CD4-positive, alpha-beta T cell treated with Interleukin-12 subunit alpha and Interleukin-12 subunit beta, for 1 hour (primary cell): ENCODE results near the gene AHCTF1.

Experiments used
- DNase-seq: peaks from one replicate; pipeline ENCODE4 v3.0.0-alpha.2; 2020

The AHCTF1 gene

DNA sequence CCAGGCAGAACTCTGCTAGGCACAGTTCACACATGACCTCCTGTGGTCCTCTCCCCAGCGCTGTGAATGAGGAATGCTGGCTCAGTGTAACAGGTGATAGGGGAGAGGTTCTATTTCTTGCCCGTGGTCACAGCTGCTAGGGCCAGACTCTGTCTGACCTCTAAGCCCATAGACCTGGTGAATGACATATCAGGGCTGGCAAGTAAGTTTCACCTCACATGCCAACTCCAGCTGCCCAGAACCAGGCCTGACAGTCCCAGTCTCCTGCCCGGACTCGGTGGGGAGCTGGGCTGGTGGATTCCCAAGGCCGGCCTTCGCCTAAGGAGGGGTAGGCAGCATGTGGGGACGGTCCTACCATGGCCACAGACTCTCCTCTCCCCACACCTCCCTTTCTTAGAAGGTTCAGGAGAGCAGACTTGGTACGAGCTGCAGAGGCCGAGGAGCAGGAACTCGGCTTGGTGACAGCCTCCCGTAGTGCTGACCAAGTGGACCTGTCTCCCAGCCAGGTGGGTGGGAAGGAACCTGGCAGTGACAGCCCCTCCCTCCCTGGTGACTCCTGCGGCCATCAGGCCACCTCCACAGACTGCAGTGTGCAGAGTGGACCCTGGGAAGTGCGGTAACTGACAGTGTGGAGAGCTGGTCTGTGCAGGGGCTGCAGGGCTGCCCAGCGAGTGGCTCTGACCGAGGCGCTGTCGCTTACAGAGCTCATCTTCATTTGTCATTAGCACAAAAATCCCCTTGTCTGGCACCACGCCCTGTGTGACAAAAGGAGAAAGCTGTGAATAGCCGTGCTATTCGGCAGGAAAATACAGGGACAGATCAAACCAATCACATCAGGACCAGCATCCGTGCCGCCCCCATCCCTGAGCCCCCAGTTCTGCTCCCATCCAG, 132.9 kb downstream of the AHCTF1 start:
- no peak for DNase-seq

GRCh38 chr1:246798107-246798506, 133.6 kb downstream of the AHCTF1 start:
- DNase-seq: no peak

DNA sequence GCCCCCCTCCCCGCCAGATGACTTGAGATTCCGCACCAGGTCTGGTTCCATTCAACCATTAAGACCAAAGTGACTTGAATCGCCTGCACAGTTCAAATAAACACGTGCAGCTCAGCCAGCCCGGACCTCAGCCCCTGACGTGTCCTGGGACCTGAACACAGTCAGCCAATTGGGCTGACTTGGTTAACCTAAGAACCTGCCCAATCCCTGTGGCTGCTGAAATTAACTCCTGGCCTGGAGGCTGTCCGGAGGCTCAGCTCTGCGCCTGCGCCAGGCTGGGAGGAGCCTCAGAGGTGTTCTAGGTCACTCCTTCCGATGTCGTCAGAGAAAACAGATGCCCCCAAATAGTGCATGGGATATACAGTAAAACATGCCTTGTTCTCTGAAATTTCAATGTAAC, 134.2 kb downstream of the AHCTF1 start:
- no peak for DNase-seq

- DNase-seq: no peak
Measured at GRCh38 chr1:246797157-246797556, 134.6 kb downstream of the AHCTF1 start.

DNA sequence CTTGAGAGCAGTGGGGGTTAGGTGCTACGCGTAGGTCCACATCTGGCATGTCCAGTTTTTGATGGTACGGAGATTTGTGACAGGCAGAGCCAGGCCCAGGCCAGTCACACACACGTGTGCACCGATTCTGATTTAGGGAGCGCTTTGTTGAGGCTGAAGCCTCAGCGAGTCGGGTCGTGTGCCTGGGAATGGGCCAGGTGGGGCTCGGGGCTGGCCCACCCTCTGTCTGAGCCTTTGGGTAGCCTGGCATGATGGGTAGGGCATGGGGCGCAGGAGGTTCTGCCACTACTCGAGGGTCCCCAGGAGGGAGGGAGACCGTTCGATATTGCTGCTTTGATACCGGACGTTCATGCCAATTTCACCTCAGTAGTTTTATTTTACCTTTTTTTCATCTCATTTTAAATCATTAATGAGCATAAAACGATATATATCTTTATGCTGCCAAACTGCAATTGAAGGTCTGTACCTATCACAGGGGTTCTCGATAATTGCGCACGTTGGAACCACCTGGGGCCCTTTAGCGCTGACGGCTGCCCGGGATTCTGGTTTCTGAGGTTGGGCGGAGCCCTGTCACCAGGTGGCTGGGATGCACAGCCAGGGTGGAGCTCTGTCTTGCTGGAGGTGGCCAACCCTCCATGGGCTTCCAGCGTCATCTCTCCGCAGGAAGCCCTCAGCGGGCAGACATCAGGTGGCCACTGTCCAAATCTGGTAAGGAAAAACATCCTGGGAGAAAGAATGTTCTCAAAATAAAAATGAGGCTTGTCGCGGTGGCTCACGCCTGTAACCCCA, 135.6 kb downstream of the AHCTF1 start:
- DNase-seq: no peak

- DNase-seq: no peak
Measured at GRCh38 chr1:246794828-246795671, 136.7 kb downstream of the AHCTF1 start.

DNA sequence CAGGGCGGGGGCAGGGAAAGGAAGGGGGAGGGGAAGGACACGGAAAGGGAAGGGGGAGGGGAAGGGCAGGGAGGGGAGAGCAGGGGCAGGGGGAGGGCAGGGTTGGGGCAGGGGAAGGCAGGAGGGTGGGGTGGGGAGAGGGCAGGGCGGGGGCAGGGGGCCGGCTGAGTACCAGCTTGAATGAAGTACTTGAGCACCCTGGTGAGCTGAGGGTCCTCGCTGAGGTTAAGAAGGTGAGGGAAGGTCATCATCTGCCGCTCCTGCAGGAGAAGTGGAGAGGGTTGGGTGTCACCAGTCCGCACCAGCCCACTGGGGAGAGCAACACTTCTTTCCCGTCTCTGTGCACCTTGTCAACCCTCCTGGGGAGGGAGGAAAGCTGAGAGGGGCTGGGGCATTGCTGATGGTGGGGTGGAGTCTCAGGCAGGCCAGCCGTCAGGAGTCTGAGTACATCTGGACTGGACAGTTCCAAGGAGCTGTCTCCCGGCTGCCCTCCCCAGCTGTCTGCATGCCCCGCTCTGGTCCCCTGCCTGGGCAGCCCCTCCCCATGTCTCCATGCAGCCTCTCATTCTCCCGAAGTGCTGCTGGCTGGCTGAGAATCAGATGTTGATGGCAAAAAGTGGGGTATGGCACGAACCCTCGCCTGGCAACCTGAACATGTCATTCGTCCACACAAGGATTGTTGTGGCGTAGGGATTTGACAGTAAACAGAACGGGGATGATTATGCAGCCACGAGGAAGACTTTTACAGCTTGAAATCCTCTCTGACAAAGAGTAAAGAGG, 137.5 kb downstream of the AHCTF1 start:
- DNase-seq: no peak

GRCh38 chr1:246793356-246793896, 138.3 kb downstream of the AHCTF1 start:
- no peak for DNase-seq

- no peak for DNase-seq
Measured at GRCh38 chr1:246792603-246793002, 139.1 kb downstream of the AHCTF1 start.

DNA sequence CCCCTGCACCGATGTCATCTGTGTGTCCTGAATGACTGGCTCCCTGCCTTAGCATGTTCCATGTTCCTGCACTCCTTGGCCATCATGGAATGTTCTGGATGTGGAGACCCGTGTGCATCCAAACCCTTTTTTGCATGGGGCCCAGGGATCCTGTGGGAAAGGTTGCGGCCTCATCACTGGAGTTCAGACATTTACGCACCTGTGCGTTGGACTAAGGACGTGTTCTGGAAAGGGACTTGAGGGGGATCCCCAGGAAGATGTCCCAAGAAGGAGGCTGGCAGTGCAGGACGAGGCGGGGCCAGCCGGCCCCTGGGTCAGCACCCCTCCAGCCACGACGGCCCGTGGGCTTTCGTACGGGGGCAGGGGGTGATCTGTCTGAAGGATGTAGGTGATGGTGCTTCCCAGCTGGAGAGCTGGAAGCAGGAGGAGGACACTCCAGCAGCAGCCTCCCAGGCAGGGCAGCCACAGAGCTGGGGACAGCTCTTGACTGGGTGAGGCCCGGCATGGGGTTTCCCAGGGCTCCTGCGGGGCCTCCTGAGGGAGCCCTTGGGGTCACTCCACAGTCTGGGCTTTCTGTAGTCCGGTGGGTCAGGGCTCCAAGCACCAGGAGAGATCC, 140.3 kb downstream of the AHCTF1 start:
- DNase-seq: no peak

DNA sequence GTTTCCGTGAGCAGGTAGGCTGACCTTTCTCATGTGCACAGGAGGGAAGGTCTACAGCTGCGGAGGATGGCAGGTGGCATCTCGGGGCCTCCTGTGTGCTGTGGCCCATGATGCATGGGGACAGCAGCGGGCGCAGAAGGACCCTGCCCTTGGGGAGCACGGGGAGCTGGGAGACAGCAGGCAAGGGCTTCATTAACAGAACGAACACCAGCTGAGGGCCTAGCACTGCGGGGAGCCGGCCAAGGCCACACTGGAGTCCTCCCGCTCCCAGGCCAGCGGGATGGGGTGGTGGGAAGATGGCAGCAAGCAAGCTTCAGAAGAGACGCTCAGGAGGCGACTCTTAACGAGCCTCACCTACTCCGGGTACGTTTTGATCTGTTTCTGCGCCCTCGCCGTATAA, 140.9 kb downstream of the AHCTF1 start:
- DNase-seq: no peak

- no peak for DNase-seq
Measured at GRCh38 chr1:246790364-246790763, 141.4 kb downstream of the AHCTF1 start.

GRCh38 chr1:246789454-246790339, 142.1 kb downstream of the AHCTF1 start:
- no peak for DNase-seq
